ENCODE data around the gene GTF2IRD1. TPM values are rescaled to one million over a fixed set of nuclear protein-coding genes. Genes with fewer than 3 reads are reported as not detected.

GTF2IRD1 gene
- total and polyA plus RNA-seq, 9 of the 15 experiments (the other 6 are each of a cell fraction or from before 2014, with no cell fraction given): 9.1 to 30.2 (median 14.0) TPM

DNA sequence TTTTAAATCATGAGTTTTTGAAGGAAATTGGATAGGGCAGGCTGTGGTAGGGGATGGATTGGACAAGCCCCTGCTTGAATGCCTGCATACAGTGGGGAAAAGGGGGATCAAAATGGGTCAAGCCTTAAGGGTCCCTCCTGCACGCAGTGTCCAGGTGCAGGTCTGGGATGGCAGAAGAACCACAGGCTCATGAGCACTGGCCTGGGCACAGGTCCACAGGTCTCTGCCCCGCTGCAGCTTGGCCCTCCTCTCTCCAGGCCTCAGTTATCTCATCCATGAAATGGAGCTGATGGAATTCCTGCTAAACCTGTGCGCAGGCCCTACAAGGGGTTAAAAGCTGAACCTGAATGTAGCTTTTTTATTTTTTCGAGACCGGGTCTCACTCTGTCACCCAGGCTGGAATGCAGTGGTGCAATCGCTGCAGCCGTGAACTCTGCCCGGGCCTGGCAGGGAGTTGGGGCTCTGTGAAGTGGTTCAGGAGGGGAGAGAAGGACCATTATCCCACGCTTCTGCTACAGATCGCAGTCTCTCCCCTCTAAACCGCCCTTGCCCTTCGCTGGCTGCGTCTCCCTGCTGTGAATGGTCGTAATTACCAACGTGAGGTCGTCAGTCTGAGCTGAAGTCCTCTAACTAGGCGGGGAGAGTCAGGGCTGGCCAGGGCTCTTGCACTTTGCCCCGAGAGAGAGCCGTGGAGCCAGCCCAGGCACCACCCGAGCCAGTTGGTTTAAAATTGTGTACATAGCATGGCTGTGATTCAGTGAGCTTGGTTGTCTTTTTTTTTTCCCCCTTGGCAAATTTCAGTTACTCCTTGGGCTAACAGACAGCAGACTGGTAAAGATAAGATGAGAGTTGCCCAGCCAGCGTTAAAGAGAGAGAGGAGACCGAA is 126.3 kb downstream of the GTF2IRD1 start:
- WGBS (ENCODE audit: insufficient coverage, low coverage, missing lambda C conversion rate): 71% methylated on average over 22 of the region's 22 CpGs
- no TSS peak for BruUV-seq (replicated peaks)
- in situ Hi-C loops (cut with MboI): no loop called here
- CTCF ChIA-PET (ENCODE audit: low intra/inter-chr PET ratio): no interaction called here
- peaks cover 10% of the 10 kb centered on the region; the same call in 1 of the 2 replicates for H4K20me1 ChIP-seq (replicated peaks; ENCODE audit: control insufficient read depth, insufficient read depth, low read length)
- H3K27ac ChIP-seq (ENCODE audit: extremely low read depth, low read depth, low read length): no peak overlapping the region
- no peaks in the 10 kb centered on the region for H3K36me3 ChIP-seq (ENCODE audit: control insufficient read depth, insufficient read depth, low read length)
- intact Hi-C loops (cut with micrococcal nuclease): no loop called here
- no peak overlapping the region for H3K4me2 ChIP-seq (ENCODE audit: insufficient read depth, low read length)
- no peak for ATAC-seq
- H3K4me1 ChIP-seq (replicated peaks in 1 of 2; ENCODE audit: control insufficient read depth in 2 of 2, insufficient read depth in 2 of 2, low read length in 2 of 2): peaks cover 2 to 5% of the 10 kb centered on the region in 2 experiments; a peak in 2 of 5 replicates
- FAIRE-seq: peak; percentile 75
- no peaks in the 10 kb centered on the region for H3K27me3 ChIP-seq (ENCODE audit: control insufficient read depth in 2 of 2, insufficient read depth in 2 of 2, low read length in 2 of 2)
- H3K79me2 ChIP-seq (ENCODE audit: control insufficient read depth, insufficient read depth, low read length): no peaks in the 10 kb centered on the region
- H3K9ac ChIP-seq (ENCODE audit: insufficient read depth in 1 of 2, low read depth in 2 of 2, low read length in 2 of 2): peak overlapping the region in 1 of 2 experiments; percentile 29; a peak in 1 of 4 replicates
- no peaks in the 10 kb centered on the region for H3K9me3 ChIP-seq (replicated peaks; ENCODE audit: control insufficient read depth, insufficient read depth, low read depth, low read length)
- H2AFZ ChIP-seq (ENCODE audit: low read depth, low read length): no peak overlapping the region
- H3K4me3 ChIP-seq: no peak overlapping the region
- POLR2A ChIA-PET: interaction anchor here (0.7 kb wide), 1 partner anchor 1470 kb away, joined by 4 read pairs; no protein-coding TSS in a partner anchor
- DNase-seq (ENCODE audit: extremely low read depth in 1 of 4, low spot score in 3 of 4): no peak
- H3K9me1 ChIP-seq (ENCODE audit: control insufficient read depth, insufficient read depth, low read length): no peaks in the 10 kb centered on the region
- no peak for TF ChIP-seq PHF20 (IDR thresholded peaks at IDR 0.05; ENCODE audit: partially characterized antibody)
- TF ChIP-seq, protein P1, sequence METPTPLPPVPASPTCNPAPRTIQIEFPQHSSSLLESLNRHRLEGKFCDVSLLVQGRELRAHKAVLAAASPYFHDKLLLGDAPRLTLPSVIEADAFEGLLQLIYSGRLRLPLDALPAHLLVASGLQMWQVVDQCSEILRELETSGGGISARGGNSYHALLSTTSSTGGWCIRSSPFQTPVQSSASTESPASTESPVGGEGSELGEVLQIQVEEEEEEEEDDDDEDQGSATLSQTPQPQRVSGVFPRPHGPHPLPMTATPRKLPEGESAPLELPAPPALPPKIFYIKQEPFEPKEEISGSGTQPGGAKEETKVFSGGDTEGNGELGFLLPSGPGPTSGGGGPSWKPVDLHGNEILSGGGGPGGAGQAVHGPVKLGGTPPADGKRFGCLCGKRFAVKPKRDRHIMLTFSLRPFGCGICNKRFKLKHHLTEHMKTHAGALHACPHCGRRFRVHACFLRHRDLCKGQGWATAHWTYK (CRISPR knock-in tag; IDR thresholded peaks at IDR 0.05): no peak
- TF ChIP-seq ZNF121 (CRISPR knock-in tag; conservative IDR thresholded peaks at IDR 0.05): peak; percentile 90
- peak; percentile 49 for TF ChIP-seq RBM25 (IDR thresholded peaks at IDR 0.05; ENCODE audit: low read depth, low read length, severe bottlenecking)
- TF ChIP-seq, protein P2, sequence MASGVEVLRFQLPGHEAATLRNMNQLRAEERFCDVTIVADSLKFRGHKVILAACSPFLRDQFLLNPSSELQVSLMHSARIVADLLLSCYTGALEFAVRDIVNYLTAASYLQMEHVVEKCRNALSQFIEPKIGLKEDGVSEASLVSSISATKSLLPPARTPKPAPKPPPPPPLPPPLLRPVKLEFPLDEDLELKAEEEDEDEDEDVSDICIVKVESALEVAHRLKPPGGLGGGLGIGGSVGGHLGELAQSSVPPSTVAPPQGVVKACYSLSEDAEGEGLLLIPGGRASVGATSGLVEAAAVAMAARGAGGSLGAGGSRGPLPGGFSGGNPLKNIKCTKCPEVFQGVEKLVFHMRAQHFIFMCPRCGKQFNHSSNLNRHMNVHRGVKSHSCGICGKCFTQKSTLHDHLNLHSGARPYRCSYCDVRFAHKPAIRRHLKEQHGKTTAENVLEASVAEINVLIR (CRISPR knock-in tag; IDR thresholded peaks at IDR 0.05): no peak
- TF ChIP-seq BCOR (IDR thresholded peaks at IDR 0.05): 0 out of 2 replicates have a peak, but pooled peaks have one; percentile 36
- TF ChIP-seq ZNF586 (CRISPR knock-in tag; conservative IDR thresholded peaks at IDR 0.05): no peak
- no peak for TF ChIP-seq MCM3 (IDR thresholded peaks at IDR 0.05)
- TF ChIP-seq JUNB (CRISPR knock-in tag; conservative IDR thresholded peaks at IDR 0.05): no peak
- TF ChIP-seq PPARD (CRISPR knock-in tag; IDR thresholded peaks at IDR 0.05): no peak
- TF ChIP-seq SMAD2 (IDR thresholded peaks at IDR 0.05; ENCODE audit: low read depth, low read length): no peak
- TF ChIP-seq, protein P3, sequence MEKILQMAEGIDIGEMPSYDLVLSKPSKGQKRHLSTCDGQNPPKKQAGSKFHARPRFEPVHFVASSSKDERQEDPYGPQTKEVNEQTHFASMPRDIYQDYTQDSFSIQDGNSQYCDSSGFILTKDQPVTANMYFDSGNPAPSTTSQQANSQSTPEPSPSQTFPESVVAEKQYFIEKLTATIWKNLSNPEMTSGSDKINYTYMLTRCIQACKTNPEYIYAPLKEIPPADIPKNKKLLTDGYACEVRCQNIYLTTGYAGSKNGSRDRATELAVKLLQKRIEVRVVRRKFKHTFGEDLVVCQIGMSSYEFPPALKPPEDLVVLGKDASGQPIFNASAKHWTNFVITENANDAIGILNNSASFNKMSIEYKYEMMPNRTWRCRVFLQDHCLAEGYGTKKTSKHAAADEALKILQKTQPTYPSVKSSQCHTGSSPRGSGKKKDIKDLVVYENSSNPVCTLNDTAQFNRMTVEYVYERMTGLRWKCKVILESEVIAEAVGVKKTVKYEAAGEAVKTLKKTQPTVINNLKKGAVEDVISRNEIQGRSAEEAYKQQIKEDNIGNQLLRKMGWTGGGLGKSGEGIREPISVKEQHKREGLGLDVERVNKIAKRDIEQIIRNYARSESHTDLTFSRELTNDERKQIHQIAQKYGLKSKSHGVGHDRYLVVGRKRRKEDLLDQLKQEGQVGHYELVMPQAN (IDR thresholded peaks at IDR 0.05; ENCODE audit: borderline replicate concordance): no peak
- no peak for TF ChIP-seq ZNF3 (CRISPR knock-in tag; IDR thresholded peaks at IDR 0.05)
- TF ChIP-seq, protein P4, sequence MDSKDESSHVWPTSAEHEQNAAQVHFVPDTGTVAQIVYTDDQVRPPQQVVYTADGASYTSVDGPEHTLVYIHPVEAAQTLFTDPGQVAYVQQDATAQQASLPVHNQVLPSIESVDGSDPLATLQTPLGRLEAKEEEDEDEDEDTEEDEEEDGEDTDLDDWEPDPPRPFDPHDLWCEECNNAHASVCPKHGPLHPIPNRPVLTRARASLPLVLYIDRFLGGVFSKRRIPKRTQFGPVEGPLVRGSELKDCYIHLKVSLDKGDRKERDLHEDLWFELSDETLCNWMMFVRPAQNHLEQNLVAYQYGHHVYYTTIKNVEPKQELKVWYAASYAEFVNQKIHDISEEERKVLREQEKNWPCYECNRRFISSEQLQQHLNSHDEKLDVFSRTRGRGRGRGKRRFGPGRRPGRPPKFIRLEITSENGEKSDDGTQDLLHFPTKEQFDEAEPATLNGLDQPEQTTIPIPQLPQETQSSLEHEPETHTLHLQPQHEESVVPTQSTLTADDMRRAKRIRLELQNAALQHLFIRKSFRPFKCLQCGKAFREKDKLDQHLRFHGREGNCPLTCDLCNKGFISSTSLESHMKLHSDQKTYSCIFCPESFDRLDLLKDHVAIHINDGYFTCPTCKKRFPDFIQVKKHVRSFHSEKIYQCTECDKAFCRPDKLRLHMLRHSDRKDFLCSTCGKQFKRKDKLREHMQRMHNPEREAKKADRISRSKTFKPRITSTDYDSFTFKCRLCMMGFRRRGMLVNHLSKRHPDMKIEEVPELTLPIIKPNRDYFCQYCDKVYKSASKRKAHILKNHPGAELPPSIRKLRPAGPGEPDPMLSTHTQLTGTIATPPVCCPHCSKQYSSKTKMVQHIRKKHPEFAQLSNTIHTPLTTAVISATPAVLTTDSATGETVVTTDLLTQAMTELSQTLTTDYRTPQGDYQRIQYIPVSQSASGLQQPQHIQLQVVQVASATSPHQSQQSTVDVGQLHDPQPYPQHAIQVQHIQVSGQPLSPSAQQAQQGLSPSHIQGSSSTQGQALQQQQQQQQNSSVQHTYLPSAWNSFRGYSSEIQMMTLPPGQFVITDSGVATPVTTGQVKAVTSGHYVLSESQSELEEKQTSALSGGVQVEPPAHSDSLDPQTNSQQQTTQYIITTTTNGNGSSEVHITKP (IDR thresholded peaks at IDR 0.05; ENCODE audit: partially characterized antibody): no peak
